Islet precursor cell (in vitro differentiated cells): ENCODE data around the gene CAPRIN1.

Source experiments
- DNase-seq: peaks from one replicate; pipeline ENCODE4 v3.0.0-alpha.2; 2018

The CAPRIN1 gene

GRCh38 chr11:34146866-34147265 lies 95.3 kb downstream of the CAPRIN1 start:
- DNase-seq: no peak

DNA sequence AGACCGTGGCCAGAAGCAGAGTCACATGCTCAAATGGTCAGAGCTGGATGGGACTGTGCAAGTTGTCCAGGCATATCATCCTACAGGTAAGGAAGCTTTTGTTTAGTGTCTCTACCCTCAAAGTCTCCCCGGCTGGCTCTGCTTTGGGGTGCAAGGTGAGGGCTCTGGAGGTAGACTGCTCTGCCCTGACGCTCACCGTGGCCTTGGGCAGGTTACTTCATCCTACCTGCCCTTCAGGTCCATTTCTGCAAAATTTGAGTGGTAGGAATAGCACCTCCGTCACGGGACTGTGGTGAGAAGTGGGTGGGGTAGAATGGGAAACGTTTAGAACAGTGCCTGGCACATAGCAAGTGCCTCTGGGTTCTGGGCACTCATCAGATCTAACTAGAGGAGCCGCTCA lies 96.0 kb downstream of the CAPRIN1 start:
- DNase-seq: no peak

GRCh38 chr11:34148504-34149165 lies 97.1 kb downstream of the CAPRIN1 start:
- peak; percentile 87 for DNase-seq

- DNase-seq: no peak
Observed at GRCh38 chr11:34149274-34149673, 97.7 kb downstream of the CAPRIN1 start.

- DNase-seq: no peak
Observed at GRCh38 chr11:34149786-34150185, 98.3 kb downstream of the CAPRIN1 start.

DNA sequence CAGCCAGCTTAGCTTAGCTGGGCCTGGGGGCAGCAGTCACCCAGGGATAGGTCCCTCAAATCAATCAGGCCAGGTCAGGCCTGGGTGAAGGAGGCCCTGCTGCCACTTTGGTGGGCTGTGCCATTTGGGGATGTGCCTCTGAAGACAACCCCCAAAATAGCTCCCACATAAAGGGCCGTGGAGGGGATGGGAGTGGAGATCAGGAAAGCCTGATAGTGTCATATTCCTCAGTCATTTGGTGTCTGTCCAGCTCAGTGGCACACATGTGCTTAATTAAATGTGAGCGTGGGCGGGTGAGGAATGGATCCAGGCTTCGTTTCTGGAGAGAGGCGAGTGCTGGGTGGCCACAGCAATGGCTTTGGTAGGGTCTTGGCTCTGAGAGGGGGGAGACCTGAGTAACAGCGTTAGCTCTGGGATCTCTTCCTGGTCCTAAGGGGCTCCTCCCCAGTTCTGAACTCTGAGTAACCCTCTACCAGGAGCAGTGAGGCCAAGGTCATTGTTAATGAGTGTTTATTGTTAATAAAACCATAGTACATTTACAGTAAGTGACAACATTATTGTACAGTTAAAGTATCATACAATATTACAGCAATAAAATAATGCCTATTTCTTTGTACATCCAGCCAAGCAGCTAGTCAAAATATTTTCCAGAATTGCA lies 99.1 kb downstream of the CAPRIN1 start:
- DNase-seq: no peak
